ENCODE results near the gene PCCA. TPM values are rescaled to one million over a fixed set of nuclear protein-coding genes. Genes with fewer than 3 reads are reported as not detected.
"Not testable (repeated sequence)": the region's sequence is repeated elsewhere in the genome, so short reads cannot be mapped to it uniquely, and the experiment has no call there.

Gene PCCA
- total and polyA plus RNA-seq, 4 donors: 45.1 to 378 (median 110) TPM

- Histone ChIP-seq H3K4me1 (ENCODE audit: control insufficient read depth, insufficient read depth, low read length) (peaks cover 2% of the 10 kb centered on the region), H3K36me3 (ENCODE audit: control insufficient read depth, insufficient read depth, low read length) (no peaks in the 10 kb centered on the region), H3K9me3 (ENCODE audit: control insufficient read depth, insufficient read depth, low read length) (no peaks in the 10 kb centered on the region), H3K27ac (ENCODE audit: low read depth, low read length) (peak overlapping the region; percentile 49), H3K4me3 (ENCODE audit: low read depth, low read length) (no peak overlapping the region), H3K27me3 (ENCODE audit: control insufficient read depth, insufficient read depth, low read length) (no peaks in the 10 kb centered on the region)
- DNase-seq (ENCODE audit: low read depth in 4 of 6, low spot score in 6 of 6): peak in 1 of 6 donors; percentile 14
- WGBS (ENCODE audit: insufficient coverage): no CpG with 5 or more reads among the region's 2 CpGs
Observed at GRCh38 chr13:100302391-100302790, 213.5 kb downstream of the PCCA start.

- Histone ChIP-seq H3K9me3 (ENCODE audit: control insufficient read depth, insufficient read depth, low read length) (no peaks in the 10 kb centered on the region), H3K27ac (ENCODE audit: low read depth, low read length) (peak overlapping the region; percentile 22), H3K36me3 (ENCODE audit: control insufficient read depth, insufficient read depth, low read length) (no peaks in the 10 kb centered on the region), H3K27me3 (ENCODE audit: control insufficient read depth, insufficient read depth, low read length) (no peaks in the 10 kb centered on the region), H3K4me3 (ENCODE audit: low read depth, low read length) (no peak overlapping the region), H3K4me1 (ENCODE audit: control insufficient read depth, insufficient read depth, low read length) (peaks cover 2% of the 10 kb centered on the region)
- DNase-seq (ENCODE audit: low read depth in 4 of 6, low spot score in 6 of 6): peak in 1 of 6 donors; percentile 77
- WGBS (ENCODE audit: insufficient coverage): 80% methylated on average over 2 of the region's 2 CpGs
Observed at GRCh38 chr13:100304229-100304628, 215.3 kb downstream of the PCCA start.

DNA sequence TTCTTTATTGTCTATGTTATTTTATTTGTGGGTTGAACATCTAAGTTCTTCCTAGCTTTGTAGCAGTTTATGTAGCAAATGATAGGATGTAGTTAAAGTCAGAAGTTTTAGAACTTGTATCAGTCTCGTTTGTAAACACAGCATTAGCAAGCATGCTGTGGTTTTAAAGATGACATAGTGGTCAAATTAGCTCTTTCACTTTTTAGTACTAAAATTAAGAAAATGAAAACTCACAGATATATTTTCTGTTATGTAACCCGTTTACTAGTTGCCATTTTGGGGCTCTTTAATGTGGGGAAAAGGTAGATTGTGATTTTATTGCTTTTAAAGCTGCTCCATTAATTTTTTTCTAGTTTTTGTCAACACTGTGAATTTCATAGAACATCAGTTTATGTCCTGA lies 216.5 kb downstream of the PCCA start:
- H3K4me1 ChIP-seq (ENCODE audit: control insufficient read depth, insufficient read depth, low read length): peaks cover 2% of the 10 kb centered on the region
- no peak overlapping the region for H3K4me3 ChIP-seq (ENCODE audit: low read depth, low read length)
- no peaks in the 10 kb centered on the region for H3K9me3 ChIP-seq (ENCODE audit: control insufficient read depth, insufficient read depth, low read length)
- no peaks in the 10 kb centered on the region for H3K27me3 ChIP-seq (ENCODE audit: control insufficient read depth, insufficient read depth, low read length)
- H3K36me3 ChIP-seq (ENCODE audit: control insufficient read depth, insufficient read depth, low read length): no peaks in the 10 kb centered on the region
- no CpG with 5 or more reads among the region's 2 CpGs for WGBS (ENCODE audit: insufficient coverage)
- H3K27ac ChIP-seq (ENCODE audit: low read depth, low read length): peak overlapping the region; percentile 74
- no peak for DNase-seq (ENCODE audit: low read depth in 4 of 6, low spot score in 6 of 6)

DNA sequence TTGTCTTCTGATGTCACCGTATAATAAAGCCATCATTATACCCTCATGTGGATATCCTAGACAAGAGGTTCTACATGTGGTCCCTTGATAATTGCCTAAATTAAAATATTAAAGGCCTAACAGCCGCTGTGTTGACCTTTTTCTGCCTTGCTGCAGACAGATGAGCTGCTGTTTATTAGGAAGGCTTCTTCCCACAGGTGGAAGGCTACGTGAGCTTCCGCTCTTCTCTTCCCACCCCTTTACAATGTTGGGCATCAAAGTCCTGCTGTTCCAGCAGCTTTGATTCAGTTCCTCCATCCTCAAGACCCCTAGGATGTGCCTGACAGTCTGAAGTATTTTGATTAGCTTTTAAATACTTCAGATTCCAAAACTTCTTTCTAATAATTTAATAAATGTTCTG lies 217.1 kb downstream of the PCCA start:
- Histone ChIP-seq H3K36me3 (ENCODE audit: control insufficient read depth, insufficient read depth, low read length) (no peaks in the 10 kb centered on the region), H3K27ac (ENCODE audit: low read depth, low read length) (peak overlapping the region; percentile 74), H3K4me1 (ENCODE audit: control insufficient read depth, insufficient read depth, low read length) (peaks cover 2% of the 10 kb centered on the region), H3K27me3 (ENCODE audit: control insufficient read depth, insufficient read depth, low read length) (no peaks in the 10 kb centered on the region), H3K9me3 (ENCODE audit: control insufficient read depth, insufficient read depth, low read length) (no peaks in the 10 kb centered on the region), H3K4me3 (ENCODE audit: low read depth, low read length) (no peak overlapping the region)
- 80% methylated on average over 2 of the region's 4 CpGs for WGBS (ENCODE audit: insufficient coverage)
- DNase-seq (ENCODE audit: low read depth in 4 of 6, low spot score in 6 of 6): peak in 1 of 6 donors; percentile 20

- Histone ChIP-seq H3K27ac (ENCODE audit: low read depth, low read length) (peak overlapping the region; percentile 74), H3K36me3 (ENCODE audit: control insufficient read depth, insufficient read depth, low read length) (no peaks in the 10 kb centered on the region), H3K4me1 (ENCODE audit: control insufficient read depth, insufficient read depth, low read length) (peaks cover 2% of the 10 kb centered on the region), H3K4me3 (ENCODE audit: low read depth, low read length) (no peak overlapping the region), H3K27me3 (ENCODE audit: control insufficient read depth, insufficient read depth, low read length) (no peaks in the 10 kb centered on the region), H3K9me3 (ENCODE audit: control insufficient read depth, insufficient read depth, low read length) (no peaks in the 10 kb centered on the region)
- WGBS (ENCODE audit: insufficient coverage): 46% methylated on average over 4 of the region's 5 CpGs
- DNase-seq (ENCODE audit: low read depth in 4 of 6, low spot score in 6 of 6): peak in 2 of 6 donors; percentile 13 to 73
Observed at GRCh38 chr13:100306434-100306999, 217.6 kb downstream of the PCCA start.

- WGBS (ENCODE audit: insufficient coverage): 100% methylated on average over 1 of the region's 2 CpGs
- Histone ChIP-seq H3K27me3 (ENCODE audit: control insufficient read depth, insufficient read depth, low read length) (no peaks in the 10 kb centered on the region), H3K36me3 (ENCODE audit: control insufficient read depth, insufficient read depth, low read length) (peaks cover 3% of the 10 kb centered on the region), H3K4me1 (ENCODE audit: control insufficient read depth, insufficient read depth, low read length) (no peaks in the 10 kb centered on the region), H3K9me3 (ENCODE audit: control insufficient read depth, insufficient read depth, low read length) (no peaks in the 10 kb centered on the region), H3K4me3 (ENCODE audit: low read depth, low read length) (no peak overlapping the region), H3K27ac (ENCODE audit: low read depth, low read length) (no peak overlapping the region)
- no peak for DNase-seq (ENCODE audit: low read depth in 4 of 6, low spot score in 6 of 6)
Observed at GRCh38 chr13:100314132-100314910, 225.4 kb downstream of the PCCA start.

DNA sequence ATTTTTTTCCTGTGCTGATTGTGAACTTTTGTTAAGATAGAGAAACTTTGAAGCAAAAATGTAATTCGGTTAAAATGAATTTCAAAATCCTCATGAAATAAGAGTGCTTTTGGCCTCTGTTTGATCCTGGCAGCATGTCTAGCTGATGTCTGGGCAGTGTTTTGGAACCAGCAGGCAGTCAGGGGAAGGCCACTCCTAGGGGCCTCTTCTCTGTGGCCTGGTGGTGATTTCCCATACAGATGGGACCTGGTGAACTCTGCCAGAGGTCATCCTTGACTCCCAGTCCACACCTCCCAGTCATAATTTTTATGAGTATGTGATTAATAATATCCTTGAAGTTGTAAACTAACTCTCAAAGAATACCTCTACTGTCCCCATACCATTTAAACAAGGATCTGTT lies 226.6 kb downstream of the PCCA start:
- H3K27me3 ChIP-seq (ENCODE audit: control insufficient read depth, insufficient read depth, low read length): no peaks in the 10 kb centered on the region
- H3K4me3 ChIP-seq (ENCODE audit: low read depth, low read length): no peak overlapping the region
- DNase-seq (ENCODE audit: low read depth in 4 of 6, low spot score in 6 of 6): peak in 1 of 6 donors; percentile 23
- WGBS (ENCODE audit: insufficient coverage): 100% methylated on average over 1 of the region's 1 CpG
- no peaks in the 10 kb centered on the region for H3K9me3 ChIP-seq (ENCODE audit: control insufficient read depth, insufficient read depth, low read length)
- H3K4me1 ChIP-seq (ENCODE audit: control insufficient read depth, insufficient read depth, low read length): no peaks in the 10 kb centered on the region
- peak overlapping the region; percentile 33 for H3K27ac ChIP-seq (ENCODE audit: low read depth, low read length)
- peaks cover 3% of the 10 kb centered on the region for H3K36me3 ChIP-seq (ENCODE audit: control insufficient read depth, insufficient read depth, low read length)

DNA sequence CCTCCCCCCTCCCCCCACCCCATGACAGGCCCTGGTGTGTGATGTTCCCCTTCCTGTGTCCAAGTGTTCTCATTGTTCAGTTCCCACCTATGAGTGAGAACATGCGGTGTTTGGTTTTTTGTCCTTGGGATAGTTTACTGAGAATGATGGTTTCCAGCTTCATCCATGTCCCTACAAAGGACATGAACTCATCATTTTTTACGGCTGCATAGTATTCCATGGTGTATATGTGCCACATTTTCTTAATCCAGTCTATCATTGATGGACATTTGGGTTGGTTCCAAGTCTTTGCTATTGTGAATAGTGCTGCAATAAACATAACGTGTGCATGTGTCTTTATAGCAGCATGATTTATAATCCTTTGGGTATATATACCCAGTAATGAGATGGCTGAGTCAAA lies 229.6 kb downstream of the PCCA start:
- no CpG with 5 or more reads among the region's 3 CpGs for WGBS (ENCODE audit: insufficient coverage)

GRCh38 chr13:100323937-100324336 lies 235.0 kb downstream of the PCCA start:
- no peaks in the 10 kb centered on the region for H3K9me3 ChIP-seq (ENCODE audit: control insufficient read depth, insufficient read depth, low read length)
- H3K36me3 ChIP-seq (ENCODE audit: control insufficient read depth, insufficient read depth, low read length): peaks cover 4% of the 10 kb centered on the region
- no peaks in the 10 kb centered on the region for H3K27me3 ChIP-seq (ENCODE audit: control insufficient read depth, insufficient read depth, low read length)
- WGBS (ENCODE audit: insufficient coverage): 86% methylated on average over 1 of the region's 1 CpG
- no peak overlapping the region for H3K27ac ChIP-seq (ENCODE audit: low read depth, low read length)
- H3K4me3 ChIP-seq (ENCODE audit: low read depth, low read length): no peak overlapping the region
- no peak for DNase-seq (ENCODE audit: low read depth in 4 of 6, low spot score in 6 of 6)
- no peaks in the 10 kb centered on the region for H3K4me1 ChIP-seq (ENCODE audit: control insufficient read depth, insufficient read depth, low read length)

More for the DNA sequence above, 229.6 kb downstream of the PCCA start:
- H3K9me3 ChIP-seq (ENCODE audit: control insufficient read depth, insufficient read depth, low read length); H3K27me3 ChIP-seq (ENCODE audit: control insufficient read depth, insufficient read depth, low read length); H3K4me1 ChIP-seq (ENCODE audit: control insufficient read depth, insufficient read depth, low read length); DNase-seq (ENCODE audit: low read depth in 4 of 6, low spot score in 6 of 6); H3K4me3 ChIP-seq (ENCODE audit: low read depth, low read length); H3K36me3 ChIP-seq (ENCODE audit: control insufficient read depth, insufficient read depth, low read length); H3K27ac ChIP-seq (ENCODE audit: low read depth, low read length): not testable (repeated sequence)

- Histone ChIP-seq H3K36me3 (ENCODE audit: control insufficient read depth, insufficient read depth, low read length) (peaks cover 4% of the 10 kb centered on the region), H3K4me3 (ENCODE audit: low read depth, low read length) (no peak overlapping the region), H3K4me1 (ENCODE audit: control insufficient read depth, insufficient read depth, low read length) (no peaks in the 10 kb centered on the region), H3K9me3 (ENCODE audit: control insufficient read depth, insufficient read depth, low read length) (peaks cover 4% of the 10 kb centered on the region), H3K27me3 (ENCODE audit: control insufficient read depth, insufficient read depth, low read length) (no peaks in the 10 kb centered on the region), H3K27ac (ENCODE audit: low read depth, low read length) (no peak overlapping the region)
- no peak for DNase-seq (ENCODE audit: low read depth in 4 of 6, low spot score in 6 of 6)
Observed at GRCh38 chr13:100330662-100331061, 241.8 kb downstream of the PCCA start.

Measured in spinal cord (tissue), 10 donors.